HG02973 (cell line): ENCODE measurements around the gene MICALL1.
"Not testable (repeated sequence)": the region's sequence is repeated elsewhere in the genome, so short reads cannot be mapped to it uniquely, and the experiment has no call there.

Source experiments
- ATAC-seq: cut with Tn5 transposase; IDR thresholded peaks from one replicate; pipeline ENCODE4 v1.9.1; 2021; ENCODE audit warnings: moderate library complexity; ENCODE audit not compliant: unreplicated experiment

Gene MICALL1

DNA sequence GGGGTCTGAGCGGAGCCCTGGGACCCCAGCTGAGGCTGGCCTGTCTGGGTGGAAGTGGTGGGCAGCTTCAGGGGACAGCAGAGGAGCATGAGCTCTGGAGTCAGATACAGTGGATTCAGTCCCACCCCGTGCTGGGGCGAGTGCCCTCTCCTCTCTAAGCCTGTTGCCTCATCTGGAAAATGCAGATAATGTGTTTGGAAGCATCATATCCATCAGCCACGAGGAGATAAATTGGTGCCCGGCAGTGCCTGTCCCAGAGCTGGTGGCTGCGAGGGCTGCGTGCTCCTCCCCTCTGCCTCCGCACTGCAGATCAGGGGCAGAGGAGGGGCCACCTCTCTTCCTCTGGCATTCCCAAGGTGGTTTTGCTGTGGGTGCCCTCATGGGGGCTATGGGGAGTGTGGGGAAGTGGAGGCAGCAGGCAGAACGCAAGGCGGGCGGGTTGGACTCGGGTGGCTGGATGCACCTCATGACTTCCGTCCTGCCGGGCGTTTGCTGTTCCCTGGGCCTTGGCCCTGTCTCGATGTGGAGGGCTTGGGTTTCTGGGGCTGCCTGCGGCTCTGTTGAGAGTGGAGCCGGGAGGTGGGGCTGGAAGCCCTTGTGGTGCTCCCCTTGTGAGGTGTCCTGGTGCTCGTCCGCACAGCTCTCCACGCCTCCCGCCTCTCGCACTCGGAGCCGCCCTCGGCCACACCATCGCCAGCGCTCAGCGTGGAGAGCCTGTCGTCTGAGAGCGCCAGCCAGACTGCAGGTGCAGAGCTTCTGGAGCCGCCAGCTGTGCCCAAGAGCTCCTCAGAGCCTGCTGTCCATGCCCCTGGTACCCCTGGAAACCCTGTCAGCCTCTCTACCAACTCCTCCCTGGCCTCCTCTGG is 20.9 kb downstream of the MICALL1 start:
- no peak for ATAC-seq

GRCh38 chr22:37927637-37927936 is 21.5 kb downstream of the MICALL1 start:
- no peak for ATAC-seq

DNA sequence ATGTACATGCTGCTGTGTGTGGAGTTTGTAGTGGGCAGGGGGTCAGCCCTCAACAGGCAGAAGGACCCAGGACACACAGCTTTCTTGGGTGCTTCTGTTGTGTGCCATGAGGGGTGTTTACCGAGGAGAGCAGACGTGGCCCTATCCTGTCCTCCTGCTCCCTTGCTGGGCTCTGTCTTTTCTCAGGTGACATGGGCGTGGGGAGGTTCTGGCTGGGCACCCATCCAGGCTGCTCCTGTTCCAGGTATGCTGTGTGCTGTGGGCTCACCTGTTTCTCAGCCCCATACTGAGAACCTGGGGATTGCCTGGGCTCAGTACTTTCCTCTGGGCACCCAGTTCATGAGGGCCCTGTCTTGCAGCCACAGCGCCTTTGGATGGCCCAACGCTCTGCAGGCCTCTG is 23.3 kb downstream of the MICALL1 start:
- ATAC-seq, result no peak

GRCh38 chr22:37930270-37930951 is 24.3 kb downstream of the MICALL1 start:
- no peak for ATAC-seq

- no peak for ATAC-seq
Observed at GRCh38 chr22:37930952-37931440, 24.9 kb downstream of the MICALL1 start.

DNA sequence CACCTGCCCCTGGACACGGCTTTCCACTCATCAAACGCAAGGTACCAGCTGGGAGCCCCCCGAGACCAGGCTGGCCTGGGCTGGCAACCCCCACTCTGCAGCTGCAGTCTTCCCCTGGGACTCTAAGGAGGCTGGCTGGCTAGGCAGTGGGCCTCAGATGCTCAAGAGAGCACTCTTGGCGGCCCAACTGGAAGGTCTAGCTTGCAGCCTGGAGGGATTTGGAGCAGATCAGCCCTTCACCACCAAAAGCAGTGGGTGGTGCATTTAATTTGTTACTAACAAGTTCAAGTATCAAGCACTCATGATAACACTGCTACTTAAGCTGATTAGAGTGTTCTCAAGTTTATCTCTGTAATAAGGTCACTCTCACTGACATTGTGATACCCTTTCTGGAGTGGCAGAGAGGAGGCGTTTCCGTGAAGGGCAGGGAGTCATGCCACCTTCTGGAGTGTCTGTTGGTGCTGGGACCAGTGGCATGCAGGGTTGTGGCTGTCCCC is 25.8 kb downstream of the MICALL1 start:
- ATAC-seq, result no peak

- ATAC-seq, result no peak
Observed at GRCh38 chr22:37932401-37932800, 26.3 kb downstream of the MICALL1 start.

DNA sequence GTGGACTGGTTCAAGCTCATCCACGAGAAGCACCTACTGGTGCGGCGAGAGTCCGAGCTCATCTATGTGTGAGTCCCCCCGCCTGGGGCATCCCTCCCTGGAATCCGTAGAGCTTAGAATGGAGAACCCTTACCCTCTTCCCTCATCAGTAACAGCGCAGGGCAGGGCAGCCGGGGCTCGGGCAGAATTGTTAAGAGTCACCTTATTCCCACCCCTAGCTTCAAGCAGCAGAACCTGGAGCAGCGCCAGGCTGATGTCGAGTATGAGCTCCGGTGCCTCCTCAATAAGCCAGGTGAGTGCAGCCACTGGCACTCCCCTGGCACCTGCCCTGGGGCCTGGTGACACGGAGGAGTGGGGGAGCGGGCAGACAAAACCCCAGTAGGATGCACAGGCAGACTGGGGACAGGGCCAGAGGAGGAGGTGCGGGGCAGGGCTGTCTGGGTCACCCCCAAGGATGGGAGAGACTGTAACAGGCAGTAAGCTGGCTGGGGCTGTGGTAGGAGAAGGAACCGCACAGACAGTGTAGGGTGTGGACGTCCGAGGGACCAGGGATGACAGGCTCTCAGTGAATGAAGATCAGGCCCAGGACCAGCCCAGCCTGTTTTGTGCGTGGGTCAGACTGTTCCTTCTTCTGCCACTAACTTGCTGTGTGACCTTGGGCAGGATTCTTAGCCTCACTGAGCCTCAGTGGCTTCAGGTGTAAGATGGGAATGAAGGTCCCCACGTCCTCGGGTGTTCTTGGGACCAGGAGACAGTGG is 26.9 kb downstream of the MICALL1 start:
- no peak for ATAC-seq

GRCh38 chr22:37933711-37934376 is 27.7 kb downstream of the MICALL1 start:
- ATAC-seq, result peak; percentile 80

GRCh38 chr22:37940698-37941376 is 34.7 kb downstream of the MICALL1 start:
- ATAC-seq, result no peak

- ATAC-seq, result no peak
Observed at GRCh38 chr22:37942133-37942532, 36.0 kb downstream of the MICALL1 start.

- no peak for ATAC-seq
Observed at GRCh38 chr22:37943136-37943824, 37.2 kb downstream of the MICALL1 start.

DNA sequence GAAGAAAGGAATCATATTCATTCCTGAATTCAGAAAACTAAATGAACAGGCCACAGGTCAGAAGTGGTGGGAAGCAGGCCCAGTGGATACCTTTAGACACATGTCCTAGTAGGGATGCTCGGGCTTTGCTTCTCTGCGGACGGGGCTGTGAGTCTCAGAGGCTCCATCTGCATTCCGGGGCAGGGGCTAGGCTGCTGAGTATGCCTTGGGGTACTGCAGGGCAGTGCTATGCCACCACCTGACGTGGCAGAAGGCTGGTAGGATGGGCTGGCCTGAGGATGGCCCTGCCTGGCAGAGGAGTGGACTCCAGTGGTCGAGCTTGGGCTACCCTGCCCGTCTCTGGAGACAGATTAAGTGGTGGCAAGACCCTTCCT is 37.7 kb downstream of the MICALL1 start:
- ATAC-seq, result no peak

GRCh38 chr22:37944423-37944822 is 38.3 kb downstream of the MICALL1 start:
- ATAC-seq, result not testable (repeated sequence)

- not testable (repeated sequence) for ATAC-seq
Observed at GRCh38 chr22:37947142-37947795, 41.2 kb downstream of the MICALL1 start.

DNA sequence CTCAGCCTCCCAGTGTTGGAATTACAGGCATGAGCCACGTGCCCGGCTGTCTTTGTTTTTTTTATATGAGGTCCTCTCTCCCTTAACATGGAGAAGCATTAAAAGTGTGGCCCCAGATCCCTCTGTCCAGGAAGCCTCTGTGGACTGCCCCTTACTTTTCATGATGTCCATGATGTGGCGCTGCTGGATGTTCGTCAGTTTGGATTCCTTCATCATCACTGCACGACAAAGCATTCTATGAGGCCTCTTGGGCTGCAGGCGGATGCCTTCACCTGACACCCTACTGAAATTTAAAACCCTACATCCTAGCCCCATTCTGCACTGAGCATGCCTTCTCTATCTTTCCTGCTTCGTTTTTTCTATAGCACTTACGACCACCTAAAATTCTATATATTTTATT is 45.2 kb downstream of the MICALL1 start:
- no peak for ATAC-seq

DNA sequence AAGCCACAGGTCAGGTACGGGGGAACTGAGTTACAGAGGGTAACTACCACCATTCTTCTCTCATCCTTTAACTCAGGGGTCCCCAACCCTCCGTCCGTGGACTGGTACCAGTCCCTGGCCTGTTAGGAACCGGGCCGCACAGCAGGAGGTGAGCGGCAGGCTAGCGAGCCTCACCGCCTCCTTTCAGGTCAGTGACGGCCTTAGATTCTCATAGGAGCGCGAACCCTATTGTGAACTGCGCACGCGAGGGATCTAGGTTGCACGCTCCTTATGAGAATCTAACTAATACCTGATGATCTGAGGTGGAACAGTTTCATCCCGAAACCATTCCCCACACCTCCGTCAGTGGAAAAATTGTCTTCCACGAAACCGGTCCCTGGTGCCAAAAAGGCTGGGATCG is 46.5 kb downstream of the MICALL1 start:
- not testable (repeated sequence) for ATAC-seq

GRCh38 chr22:37953062-37953436 is 47.0 kb downstream of the MICALL1 start:
- no peak for ATAC-seq

DNA sequence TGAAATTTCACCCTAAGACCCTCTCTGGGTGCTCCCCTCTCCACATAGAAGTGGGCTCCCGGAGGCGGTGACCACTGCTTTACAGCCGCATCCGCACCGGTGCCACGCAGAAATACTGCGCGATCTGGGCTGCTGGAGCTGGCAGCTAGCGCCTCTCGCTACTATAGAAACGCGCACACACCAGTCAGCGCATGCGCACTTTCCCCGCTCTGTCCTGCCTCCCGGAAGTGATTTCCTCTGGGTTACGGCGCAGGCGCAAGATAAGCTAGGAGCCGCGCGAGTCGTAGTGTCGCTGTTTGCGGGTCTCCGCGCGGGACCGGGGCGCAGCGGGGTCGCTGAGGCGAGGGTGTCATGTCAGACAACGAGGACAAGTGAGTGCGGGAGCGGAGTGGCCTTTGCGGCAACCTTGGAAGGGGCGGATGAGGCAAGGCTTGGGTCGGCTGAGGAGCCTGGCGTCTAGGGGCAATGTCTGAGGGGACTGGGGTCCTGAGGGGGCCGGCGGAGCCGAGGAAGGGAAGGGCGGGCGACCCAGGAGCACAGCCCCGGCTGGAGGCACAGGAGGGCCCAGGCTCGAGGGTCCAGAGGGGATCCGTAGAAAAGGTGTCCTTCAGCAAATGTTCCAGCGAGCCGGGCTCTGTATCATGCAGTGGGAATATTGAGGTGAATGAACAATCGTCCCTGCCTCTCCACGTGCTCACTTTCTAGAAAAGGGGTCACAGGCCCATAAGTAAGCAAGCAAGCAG is 47.5 kb downstream of the MICALL1 start, which contains the start of the genes C22orf23 and POLR2F:
Gene C22orf23 (minus strand): TSS at position 165 of the 743 bp plus-strand sequence. CDS start 452 bp downstream, outside the sequence.
Gene POLR2F (plus strand): TSS at position 263 of the 743 bp plus-strand sequence. CDS start 89 bp downstream, at position 352.
- ATAC-seq, result peak; percentile 68
